HepG2 (cell line): ENCODE results near the gene HTD2. TPM values are rescaled to one million over a fixed set of nuclear protein-coding genes. Genes with fewer than 3 reads are reported as not detected.

Experiments
- CENPT ChIP-seq: sonication (generic); formaldehyde crosslinking; IDR thresholded peaks from 2 replicates; pipeline ENCODE4 v1.8.0; 2022; ENCODE audit warnings: low read depth, mild to moderate bottlenecking, moderate library complexity, missing genetic modification reagents
- NCOA2 ChIP-seq: sonication (generic); formaldehyde crosslinking; IDR thresholded peaks from 2 replicates; pipeline ENCODE4 v1.8.0; 2022; ENCODE audit warnings: inconsistent platforms
- NONO ChIP-seq, 2 experiments: fragments of 450-650 bp in 1 of 2; sonication (generic) in 1 of 2; formaldehyde crosslinking in 1 of 2; IDR thresholded peaks in 1 of 2; conservative IDR thresholded peaks in 1 of 2; 2 replicates each; pipeline versions ENCODE4 v1.6.1 to v1.8.0; 2017 to 2022; ENCODE audit warnings: mild to moderate bottlenecking in 1 of 2, missing genetic modification reagents in 1 of 2, moderate library complexity in 1 of 2
- RAD21 ChIP-seq: fragments of 450-650 bp; formaldehyde crosslinking; IDR thresholded peaks from 2 replicates; pipeline ENCODE4 v1.5.0; 2020; ENCODE audit warnings: mild to moderate bottlenecking
- YY1 ChIP-seq: IDR thresholded peaks from 2 replicates; pipeline ENCODE4 v1.6.1; 2011; ENCODE audit warnings: low read length, low read depth, moderate library complexity, mild to moderate bottlenecking; ENCODE audit not compliant: insufficient read depth, insufficient replicate concordance
- ZBTB7B ChIP-seq: sonication (generic); formaldehyde crosslinking; IDR thresholded peaks from 2 replicates; pipeline ENCODE4 v1.4.0; 2020; ENCODE audit warnings: missing genetic modification reagents
- ZMAT3 ChIP-seq: sonication (generic); formaldehyde crosslinking; conservative IDR thresholded peaks from 2 replicates; pipeline ENCODE4 v1.7.0; 2021; ENCODE audit warnings: missing genetic modification reagents
- ZMYM4 ChIP-seq: sonication (generic); formaldehyde crosslinking; IDR thresholded peaks from 2 replicates; pipeline ENCODE4 v1.8.1; 2023; ENCODE audit warnings: mild to moderate bottlenecking, missing genetic modification reagents
- ZNF138 ChIP-seq: sonication (generic); formaldehyde crosslinking; IDR thresholded peaks from 2 replicates; pipeline ENCODE4 v1.5.0; 2020; ENCODE audit warnings: mild to moderate bottlenecking, low read depth, missing genetic modification reagents
- ZNF318 ChIP-seq: sonication (generic); formaldehyde crosslinking; IDR thresholded peaks from 2 replicates; pipeline ENCODE4 v1.4.0; 2020; ENCODE audit warnings: mild to moderate bottlenecking, missing genetic modification reagents
- ZNF543 ChIP-seq: sonication (generic); formaldehyde crosslinking; IDR thresholded peaks from 2 replicates; pipeline ENCODE4 v1.4.0; 2020; ENCODE audit warnings: mild to moderate bottlenecking, missing genetic modification reagents
- ZNF607 ChIP-seq: sonication (generic); formaldehyde crosslinking; IDR thresholded peaks from 2 replicates; pipeline ENCODE4 v1.5.1; 2020; ENCODE audit warnings: missing genetic modification reagents, mild to moderate bottlenecking, borderline replicate concordance
- ZNF614 ChIP-seq: IDR thresholded peaks from 2 replicates; pipeline ENCODE4 v1.6.1; 2018; ENCODE audit warnings: missing biosample characterization, missing genetic modification reagents, inconsistent platforms, borderline replicate concordance
- ZNF83 ChIP-seq: sonication (generic); formaldehyde crosslinking; IDR thresholded peaks from 2 replicates; pipeline ENCODE4 v1.4.0; 2020; ENCODE audit warnings: missing genetic modification reagents, mild to moderate bottlenecking, borderline replicate concordance
- polyA plus RNA-seq, 8 experiments: library from polyadenylated mRNA; depleted of rRNA in 3 of 8; stranded (reverse) in 7 of 8; unstranded in 1 of 8; fragments of >200 nt; fragmentation: Illumina TruSeq in 4 of 8; extraction: Trizol in 4 of 8; gene quantifications; 2 replicates each; pipeline versions ENCODE4 v1.2.1 to v1.2.3, GENCODE V29; 2011 to 2016; ENCODE audit warnings: low read depth in 4 of 8, missing spikeins in 1 of 8, mixed read lengths in 1 of 8; ENCODE audit not compliant: insufficient read depth in 1 of 8
- total RNA-seq, 5 experiments: library from RNA; depleted of rRNA; stranded (reverse); fragments of >200 nt; fragmentation: Illumina TruSeq; extraction: Trizol; gene quantifications; 2 replicates each; pipeline ENCODE4 v1.2.3, GENCODE V29; 2016; ENCODE audit warnings: low read depth in 1 of 5
- TF ChIP-seq, protein P1 (sequence below): IDR thresholded peaks from 2 replicates; pipeline ENCODE4 v1.6.1; 2016; ENCODE audit warnings: mild to moderate bottlenecking, missing biosample characterization, missing genetic modification reagents
- TF ChIP-seq, protein P2 (sequence below): sonication (generic); formaldehyde crosslinking; IDR thresholded peaks from 2 replicates; pipeline ENCODE4 v1.5.1; 2020; ENCODE audit warnings: missing genetic modification reagents, mild to moderate bottlenecking, borderline replicate concordance
- TF ChIP-seq, protein P3 (sequence below): sonication (generic); formaldehyde crosslinking; IDR thresholded peaks from 2 replicates; pipeline ENCODE4 v1.8.0; 2022; ENCODE audit warnings: low read depth, missing genetic modification reagents

HTD2 gene
- total and polyA plus RNA-seq, 2 of the 13 experiments (the other 11 are each of a cell fraction or from before 2014, with no cell fraction given) = 8.6 to 13.7 TPM

- TF ChIP-seq NCOA2 (CRISPR knock-in tag) = peak; percentile 28; the same call in 1 of the 2 replicates
- peak; percentile 70 for TF ChIP-seq RAD21 (CRISPR knock-in tag)
- peak; percentile 97 for TF ChIP-seq ZNF543 (CRISPR knock-in tag)
- peak; percentile 59; the same call in 1 of the 2 replicates for TF ChIP-seq ZNF607 (CRISPR knock-in tag)
- no peak for TF ChIP-seq ZNF138
- TF ChIP-seq ZBTB7B = peak; percentile 50; the same call in 1 of the 2 replicates
- TF ChIP-seq, protein P1, sequence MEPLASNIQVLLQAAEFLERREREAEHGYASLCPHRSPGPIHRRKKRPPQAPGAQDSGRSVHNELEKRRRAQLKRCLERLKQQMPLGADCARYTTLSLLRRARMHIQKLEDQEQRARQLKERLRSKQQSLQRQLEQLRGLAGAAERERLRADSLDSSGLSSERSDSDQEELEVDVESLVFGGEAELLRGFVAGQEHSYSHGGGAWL (CRISPR knock-in tag) = 0 out of 2 replicates have a peak, but pooled peaks have one; percentile 38
- TF ChIP-seq NONO (IDR thresholded peaks at IDR 0.05) = no peak
- TF ChIP-seq NONO (CRISPR knock-in tag; conservative IDR thresholded peaks at IDR 0.05) = peak; percentile 78
- TF ChIP-seq ZMAT3 = 0 out of 2 replicates have a peak, but pooled peaks have one; percentile 63
- TF ChIP-seq YY1 = peak; percentile 76
- TF ChIP-seq ZNF83 (CRISPR knock-in tag) = 0 out of 2 replicates have a peak, but pooled peaks have one; percentile 34
- peak; percentile 59; the same call in 1 of the 2 replicates for TF ChIP-seq CENPT (CRISPR knock-in tag)
- no peak for TF ChIP-seq ZNF318 (CRISPR knock-in tag)
- TF ChIP-seq, protein P2, sequence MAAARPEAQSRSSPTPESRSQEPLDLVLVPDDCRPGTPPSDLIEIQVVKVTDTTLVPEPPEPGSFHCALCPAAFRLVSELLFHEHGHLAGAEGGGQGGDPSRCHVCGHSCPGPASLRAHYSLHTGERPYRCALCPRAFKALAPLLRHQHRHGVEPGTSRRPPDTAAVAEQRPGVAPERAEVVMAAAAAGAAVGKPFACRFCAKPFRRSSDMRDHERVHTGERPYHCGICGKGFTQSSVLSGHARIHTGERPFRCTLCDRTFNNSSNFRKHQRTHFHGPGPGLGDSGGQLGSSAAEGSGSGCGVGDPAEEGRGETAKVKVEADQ (CRISPR knock-in tag) = peak; percentile 94; the same call in 1 of the 2 replicates
- TF ChIP-seq ZMYM4 (CRISPR knock-in tag) = peak; percentile 97
- peak; percentile 39; the same call in 1 of the 2 replicates for TF ChIP-seq ZNF614
- TF ChIP-seq, protein P3, sequence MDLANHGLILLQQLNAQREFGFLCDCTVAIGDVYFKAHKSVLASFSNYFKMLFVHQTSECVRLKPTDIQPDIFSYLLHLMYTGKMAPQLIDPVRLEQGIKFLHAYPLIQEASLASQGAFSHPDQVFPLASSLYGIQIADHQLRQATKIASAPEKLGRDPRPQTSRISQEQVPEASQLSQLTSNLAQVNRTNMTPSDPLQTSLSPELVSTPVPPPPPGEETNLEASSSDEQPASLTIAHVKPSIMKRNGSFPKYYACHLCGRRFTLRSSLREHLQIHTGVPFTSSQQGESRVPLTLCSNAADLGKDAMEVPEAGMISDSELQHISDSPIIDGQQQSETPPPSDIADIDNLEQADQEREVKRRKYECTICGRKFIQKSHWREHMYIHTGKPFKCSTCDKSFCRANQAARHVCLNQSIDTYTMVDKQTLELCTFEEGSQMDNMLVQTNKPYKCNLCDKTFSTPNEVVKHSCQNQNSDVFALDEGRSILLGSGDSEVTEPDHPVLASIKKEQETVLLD (CRISPR knock-in tag) = peak; percentile 75
These were observed 26.4 kb downstream of the HTD2 start, which contains the start of gene PXK (continued) for GRCh38 chr3:58332575-58333188.
